ENCODE data around the gene ZNF587.
"Not testable (repeated sequence)": the region's sequence is repeated elsewhere in the genome, so short reads cannot be mapped to it uniquely, and the experiment has no call there.

DNA sequence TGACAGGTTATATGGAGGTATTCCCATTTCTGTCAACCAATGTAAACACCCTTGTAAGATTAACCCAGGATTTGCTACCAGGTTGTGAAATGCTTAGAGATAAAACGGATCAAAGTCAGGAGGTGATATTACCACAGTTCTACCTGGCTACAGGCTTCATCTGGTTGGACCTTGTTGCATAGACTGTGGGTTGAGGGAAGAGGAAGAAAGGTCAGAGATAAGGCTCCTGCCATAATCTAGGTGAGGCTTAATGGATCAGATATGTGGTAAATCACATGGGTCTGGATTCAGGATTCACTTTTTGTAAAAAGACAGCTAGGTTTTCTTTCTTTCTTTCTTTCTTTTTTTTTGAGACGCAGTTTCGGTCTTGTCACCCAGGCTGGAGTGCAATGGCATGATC, 28.2 kb upstream of the ZNF587 start:
- not testable (repeated sequence) for TF ChIP-seq POLR2AphosphoS5, EP300 (IDR thresholded peaks at IDR 0.05)
- TF ChIP-seq, protein P1, sequence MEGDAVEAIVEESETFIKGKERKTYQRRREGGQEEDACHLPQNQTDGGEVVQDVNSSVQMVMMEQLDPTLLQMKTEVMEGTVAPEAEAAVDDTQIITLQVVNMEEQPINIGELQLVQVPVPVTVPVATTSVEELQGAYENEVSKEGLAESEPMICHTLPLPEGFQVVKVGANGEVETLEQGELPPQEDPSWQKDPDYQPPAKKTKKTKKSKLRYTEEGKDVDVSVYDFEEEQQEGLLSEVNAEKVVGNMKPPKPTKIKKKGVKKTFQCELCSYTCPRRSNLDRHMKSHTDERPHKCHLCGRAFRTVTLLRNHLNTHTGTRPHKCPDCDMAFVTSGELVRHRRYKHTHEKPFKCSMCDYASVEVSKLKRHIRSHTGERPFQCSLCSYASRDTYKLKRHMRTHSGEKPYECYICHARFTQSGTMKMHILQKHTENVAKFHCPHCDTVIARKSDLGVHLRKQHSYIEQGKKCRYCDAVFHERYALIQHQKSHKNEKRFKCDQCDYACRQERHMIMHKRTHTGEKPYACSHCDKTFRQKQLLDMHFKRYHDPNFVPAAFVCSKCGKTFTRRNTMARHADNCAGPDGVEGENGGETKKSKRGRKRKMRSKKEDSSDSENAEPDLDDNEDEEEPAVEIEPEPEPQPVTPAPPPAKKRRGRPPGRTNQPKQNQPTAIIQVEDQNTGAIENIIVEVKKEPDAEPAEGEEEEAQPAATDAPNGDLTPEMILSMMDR (IDR thresholded peaks at IDR 0.05): not testable (repeated sequence)
